Liver (tissue), 9 donors: Measurements from ENCODE around the gene RELL1. TPM values are rescaled to one million over a fixed set of nuclear protein-coding genes. Genes with fewer than 3 reads are reported as not detected.

ENCODE experiments used
- DNase-seq: peaks from one replicate; pipeline ENCODE4 v3.0.0-alpha.2; 2017; ENCODE audit warnings: low spot score
- H3K27ac ChIP-seq, 2 donors: one replicate each; pipeline ENCODE4 v1.7.0; 2013; ENCODE audit warnings: inconsistent platforms in 2 of 2, low read length in 2 of 2, control low read depth in 1 of 2, low read depth in 1 of 2, mild to moderate bottlenecking in 1 of 2
- H3K27me3 ChIP-seq, 4 donors: one replicate each; pipeline versions ENCODE4 v1.6.1 to v1.7.0; 2013; ENCODE audit warnings: low read length in 3 of 4, inconsistent platforms in 1 of 4, mild to moderate bottlenecking in 1 of 4, moderate library complexity in 1 of 4; ENCODE audit not compliant: control insufficient read depth in 4 of 4, insufficient read depth in 4 of 4
- H3K36me3 ChIP-seq, 4 donors: one replicate each; pipeline versions ENCODE4 v1.6.1 to v1.7.0; 2013; ENCODE audit warnings: low read length in 3 of 4, mild to moderate bottlenecking in 3 of 4, low read depth in 1 of 4, moderate library complexity in 1 of 4; ENCODE audit not compliant: control insufficient read depth in 4 of 4, insufficient read depth in 3 of 4
- H3K4me1 ChIP-seq, 4 donors: one replicate each; pipeline versions ENCODE4 v1.6.1 to v1.7.0; 2013; ENCODE audit warnings: low read length in 3 of 4, mild to moderate bottlenecking in 3 of 4, moderate library complexity in 1 of 4; ENCODE audit not compliant: control insufficient read depth in 4 of 4, insufficient read depth in 4 of 4
- H3K4me3 ChIP-seq, 3 donors: one replicate each; pipeline versions ENCODE4 v1.6.1 to v1.7.0; 2013; ENCODE audit warnings: low read length in 3 of 3, control low read depth in 1 of 3, low read depth in 1 of 3, mild to moderate bottlenecking in 1 of 3
- H3K9ac ChIP-seq, 2 donors: one replicate each; pipeline ENCODE4 v1.7.0; 2013; ENCODE audit warnings: low read length in 2 of 2, mild to moderate bottlenecking in 2 of 2, moderate library complexity in 2 of 2, control low read depth in 1 of 2, low read depth in 1 of 2
- H3K9me3 ChIP-seq, 4 donors: one replicate each; pipeline versions ENCODE4 v1.6.1 to v1.7.0; 2013; ENCODE audit warnings: low read length in 3 of 4; ENCODE audit not compliant: control insufficient read depth in 4 of 4
- ATF3 ChIP-seq: IDR thresholded peaks from 2 replicates; pipeline ENCODE4 v1.6.1; 2016; ENCODE audit warnings: antibody characterized with exemption
- EGR1 ChIP-seq, 2 donors: IDR thresholded peaks; 2 replicates each; pipeline ENCODE4 v1.6.1; 2016 to 2018; ENCODE audit warnings: antibody characterized with exemption in 2 of 2, low read depth in 2 of 2
- GABPA ChIP-seq, 2 donors: IDR thresholded peaks in 1 of 2; conservative IDR thresholded peaks in 1 of 2; 2 replicates each; pipeline ENCODE4 v1.6.1; 2016; ENCODE audit warnings: antibody characterized with exemption in 2 of 2, mild to moderate bottlenecking in 1 of 2, moderate library complexity in 1 of 2
- HNF4A ChIP-seq, 2 donors: conservative IDR thresholded peaks; 2 replicates each; pipeline ENCODE4 v1.6.1; 2016; ENCODE audit warnings: antibody characterized with exemption in 2 of 2, mild to moderate bottlenecking in 2 of 2
- HNF4G ChIP-seq: IDR thresholded peaks from 2 replicates; pipeline ENCODE4 v1.6.1; 2016; ENCODE audit warnings: antibody characterized with exemption
- JUND ChIP-seq, 2 donors: IDR thresholded peaks; 2 replicates each; pipeline ENCODE4 v1.6.1; 2016; ENCODE audit warnings: antibody characterized with exemption in 2 of 2
- NR2F2 ChIP-seq: IDR thresholded peaks from 2 replicates; pipeline ENCODE4 v1.6.1; 2016; ENCODE audit warnings: antibody characterized with exemption
- RAD21 ChIP-seq, 2 donors: IDR thresholded peaks; 2 replicates each; pipeline ENCODE4 v1.6.1; 2016; ENCODE audit warnings: antibody characterized with exemption in 2 of 2, mild to moderate bottlenecking in 2 of 2
- RXRA ChIP-seq, 2 donors: IDR thresholded peaks; 2 replicates each; pipeline ENCODE4 v1.6.1; 2017 to 2018; ENCODE audit warnings: antibody characterized with exemption in 2 of 2, mild to moderate bottlenecking in 1 of 2
- SP1 ChIP-seq: IDR thresholded peaks from 2 replicates; pipeline ENCODE4 v1.6.1; 2018; ENCODE audit warnings: antibody characterized with exemption, mild to moderate bottlenecking
- TAF1 ChIP-seq: conservative IDR thresholded peaks from 2 replicates; pipeline ENCODE4 v1.6.1; 2016; ENCODE audit warnings: antibody characterized with exemption, mild to moderate bottlenecking
- YY1 ChIP-seq: IDR thresholded peaks from 2 replicates; pipeline ENCODE4 v1.6.1; 2016; ENCODE audit warnings: antibody characterized with exemption, mild to moderate bottlenecking
- WGBS: extraction: QIAGEN DNeasy Blood & Tissue Kit; methylation state at CpG from one replicate; pipeline ENCODE4 v1.1.7; 2013; 5-methylcytosine and 5-hydroxymethylcytosine counted together
- polyA plus RNA-seq, 2 donors: library from polyadenylated mRNA; stranded (reverse) in 1 of 2; unstranded in 1 of 2; fragments of 200-250 nt in 1 of 2; fragments of >200 nt in 1 of 2; fragmentation: Nextera tagmentation in 1 of 2; extraction: Ambion mirVana in 1 of 2; gene quantifications; one replicate each; pipeline versions ENCODE4 v1.2.1 to v1.2.3, GENCODE V29; 2013 to 2015
- total RNA-seq, 2 donors: library from RNA; depleted of rRNA; stranded (reverse); fragments of >200 nt; gene quantifications; one replicate each; pipeline ENCODE4 v1.2.3, GENCODE V29; 2014
- TF ChIP-seq, protein P1 (sequence below): fragments of 150-350 bp; IDR thresholded peaks from 2 replicates; pipeline ENCODE4 v1.5.1; 2017; ENCODE audit warnings: improper control_type of control experiment, low read depth, low read length; ENCODE audit not compliant: missing input control
- TF ChIP-seq, protein P2 (sequence below): IDR thresholded peaks from 2 replicates; pipeline ENCODE4 v1.6.1; 2016; ENCODE audit warnings: antibody characterized with exemption
- donor health status: healthy.
- donor health status: healthy.
- donor health status: healthy.
- donor health status: healthy.
- donor health status: healthy.

RELL1 gene
- total and polyA plus RNA-seq, 4 donors: 1.5 to 16.8 (median 7.3) TPM

DNA sequence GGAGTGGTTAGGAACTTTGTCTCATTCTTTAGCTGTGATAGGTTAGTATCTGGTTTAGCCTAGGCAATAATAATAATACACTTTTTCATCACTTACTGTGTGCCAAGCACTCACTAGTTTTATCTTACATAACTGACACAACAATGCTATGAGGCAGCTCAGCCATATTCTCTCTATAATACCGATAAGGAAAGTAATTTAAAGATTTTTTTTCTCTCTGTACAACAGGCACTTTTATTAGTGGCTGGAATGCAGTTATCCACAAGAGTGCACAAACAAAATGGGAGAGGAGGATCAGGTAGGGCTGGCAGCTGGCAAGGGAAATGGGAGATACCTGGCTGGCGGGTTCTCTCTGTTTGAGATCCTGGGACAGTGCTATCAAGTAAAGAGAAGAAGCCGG is 7.6 kb downstream of the RELL1 start:
- H3K4me1 ChIP-seq: peaks cover 0 to 31% (median 23%) of the 10 kb centered on the region in 4 donors
- no peak overlapping the region for H3K27ac ChIP-seq
- no peaks in the 10 kb centered on the region for H3K36me3 ChIP-seq
- no peak for DNase-seq
- WGBS: 84% methylated on average over 3 of the region's 3 CpGs
- H3K9ac ChIP-seq: no peak overlapping the region
- no peak overlapping the region for H3K4me3 ChIP-seq
- H3K9me3 ChIP-seq: no peaks in the 10 kb centered on the region
- no peaks in the 10 kb centered on the region for H3K27me3 ChIP-seq
- TF ChIP-seq JUND (IDR thresholded peaks at IDR 0.05): no peak
- TF ChIP-seq GABPA (IDR thresholded peaks at IDR 0.05 in 1 of 2, conservative IDR thresholded peaks at IDR 0.05 in 1 of 2): no peak
- TF ChIP-seq, protein P1, sequence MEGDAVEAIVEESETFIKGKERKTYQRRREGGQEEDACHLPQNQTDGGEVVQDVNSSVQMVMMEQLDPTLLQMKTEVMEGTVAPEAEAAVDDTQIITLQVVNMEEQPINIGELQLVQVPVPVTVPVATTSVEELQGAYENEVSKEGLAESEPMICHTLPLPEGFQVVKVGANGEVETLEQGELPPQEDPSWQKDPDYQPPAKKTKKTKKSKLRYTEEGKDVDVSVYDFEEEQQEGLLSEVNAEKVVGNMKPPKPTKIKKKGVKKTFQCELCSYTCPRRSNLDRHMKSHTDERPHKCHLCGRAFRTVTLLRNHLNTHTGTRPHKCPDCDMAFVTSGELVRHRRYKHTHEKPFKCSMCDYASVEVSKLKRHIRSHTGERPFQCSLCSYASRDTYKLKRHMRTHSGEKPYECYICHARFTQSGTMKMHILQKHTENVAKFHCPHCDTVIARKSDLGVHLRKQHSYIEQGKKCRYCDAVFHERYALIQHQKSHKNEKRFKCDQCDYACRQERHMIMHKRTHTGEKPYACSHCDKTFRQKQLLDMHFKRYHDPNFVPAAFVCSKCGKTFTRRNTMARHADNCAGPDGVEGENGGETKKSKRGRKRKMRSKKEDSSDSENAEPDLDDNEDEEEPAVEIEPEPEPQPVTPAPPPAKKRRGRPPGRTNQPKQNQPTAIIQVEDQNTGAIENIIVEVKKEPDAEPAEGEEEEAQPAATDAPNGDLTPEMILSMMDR: no peak

GRCh38 chr4:37675587-37676290 is 10.4 kb downstream of the RELL1 start:
- Histone ChIP-seq H3K27ac (peak overlapping the region; percentile 52 to 71), H3K9me3 (no peaks in the 10 kb centered on the region), H3K9ac (no peak overlapping the region), H3K4me3 (peak overlapping the region in 2 of 3 donors; percentile 44 to 52), H3K27me3 (no peaks in the 10 kb centered on the region), H3K36me3 (no peaks in the 10 kb centered on the region), H3K4me1 (peaks cover 0 to 22% (median 17%) of the 10 kb centered on the region in 4 donors)
- 15% methylated on average over 1 of the region's 1 CpG for WGBS
- TF ChIP-seq RAD21 (IDR thresholded peaks at IDR 0.05): peak; percentile 35 to 68
- no peak for TF ChIP-seq TAF1
- peak; percentile 0 for TF ChIP-seq HNF4G
- TF ChIP-seq HNF4A (conservative IDR thresholded peaks at IDR 0.05): peak; percentile 56 to 66
- peak; percentile 51 for TF ChIP-seq ATF3
- peak; percentile 40 to 80 for TF ChIP-seq JUND (IDR thresholded peaks at IDR 0.05)
- TF ChIP-seq YY1: no peak
- TF ChIP-seq RXRA (IDR thresholded peaks at IDR 0.05): peak; percentile 25 to 62
- TF ChIP-seq SP1: peak; percentile 58
- no peak for TF ChIP-seq NR2F2
- TF ChIP-seq, protein P2, sequence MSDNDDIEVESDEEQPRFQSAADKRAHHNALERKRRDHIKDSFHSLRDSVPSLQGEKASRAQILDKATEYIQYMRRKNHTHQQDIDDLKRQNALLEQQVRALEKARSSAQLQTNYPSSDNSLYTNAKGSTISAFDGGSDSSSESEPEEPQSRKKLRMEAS: peak; percentile 80
- TF ChIP-seq EGR1 (IDR thresholded peaks at IDR 0.05; ENCODE audit: low read depth in 2 of 2): peak in 1 of 2 donors; percentile 37
- DNase-seq: no peak

GRCh38 chr4:37674439-37674838 is 11.7 kb downstream of the RELL1 start:
- Histone ChIP-seq H3K27me3 (no peaks in the 10 kb centered on the region), H3K9me3 (no peaks in the 10 kb centered on the region), H3K36me3 (no peaks in the 10 kb centered on the region), H3K27ac (no peak overlapping the region), H3K4me3 (no peak overlapping the region), H3K9ac (no peak overlapping the region), H3K4me1 (peaks cover 0 to 22% (median 17%) of the 10 kb centered on the region in 4 donors)
- no peak for DNase-seq
- no peak for TF ChIP-seq ATF3
- TF ChIP-seq RXRA (IDR thresholded peaks at IDR 0.05): no peak
- TF ChIP-seq, protein P2: no peak
- TF ChIP-seq EGR1 (IDR thresholded peaks at IDR 0.05; ENCODE audit: low read depth in 2 of 2): no peak
- no peak for TF ChIP-seq SP1
- WGBS: 63% methylated on average over 5 of the region's 5 CpGs
